Measurements from ENCODE around the gene PSKH1. TPM values are rescaled to one million over a fixed set of nuclear protein-coding genes. Genes with fewer than 3 reads are reported as not detected.

The PSKH1 gene
- 21.5 and 24.1 TPM in 2 replicates for total RNA-seq

DNA sequence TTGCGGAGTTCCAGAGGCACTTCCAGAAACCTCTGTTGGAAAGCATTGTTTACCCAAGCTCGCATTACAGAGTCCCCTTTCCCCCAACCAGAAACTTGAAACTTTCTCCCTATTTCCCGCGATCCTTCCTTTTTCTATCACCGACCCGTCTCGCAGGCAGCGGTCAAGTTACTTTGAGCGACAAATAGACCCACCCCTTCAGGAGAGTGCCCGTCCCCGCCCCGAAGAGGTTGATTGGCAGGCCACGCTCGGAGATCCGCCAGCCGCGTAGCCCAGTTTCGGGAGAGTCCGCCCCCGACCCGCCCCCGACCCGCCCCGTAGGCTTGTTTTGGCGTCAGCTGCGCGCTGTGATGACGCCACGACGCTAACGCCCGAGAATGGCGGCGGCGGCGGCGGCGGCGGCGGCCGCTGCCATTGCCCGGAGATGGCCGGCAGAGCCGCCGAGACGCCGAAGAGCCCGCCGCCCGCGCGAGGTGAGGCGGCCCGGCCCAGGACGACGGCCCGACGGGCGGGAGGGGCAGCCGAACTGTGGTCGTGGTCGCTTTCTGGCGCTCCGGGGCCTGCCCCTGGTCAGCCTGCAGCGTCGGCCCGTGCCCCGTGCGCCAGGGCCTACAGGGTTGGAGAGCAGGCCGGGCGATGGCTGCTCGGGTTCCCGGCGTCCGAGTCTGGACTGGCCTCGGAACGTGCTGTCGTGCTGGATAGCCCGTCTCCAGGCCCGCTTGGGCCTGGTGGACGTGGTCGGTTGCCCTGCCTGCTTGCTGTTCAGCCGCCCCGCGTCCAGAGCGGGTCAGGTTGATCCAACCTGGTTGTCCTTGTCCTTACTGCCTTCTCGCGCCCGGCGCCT, at the start of gene PSKH1:
PSKH1 (plus strand) TSS at position 356 of the 844 bp plus-strand sequence. CDS start 15,496 bp downstream, outside the sequence.

GRCh38 chr16:67846320-67847063, 46.6 kb upstream of the PSKH1 start, which contains the start of gene NUTF2:
Gene NUTF2, plus strand, starts transcription at chr16:67846933. Its CDS starts 18,198 bp downstream, at chr16:67865131.

DNA sequence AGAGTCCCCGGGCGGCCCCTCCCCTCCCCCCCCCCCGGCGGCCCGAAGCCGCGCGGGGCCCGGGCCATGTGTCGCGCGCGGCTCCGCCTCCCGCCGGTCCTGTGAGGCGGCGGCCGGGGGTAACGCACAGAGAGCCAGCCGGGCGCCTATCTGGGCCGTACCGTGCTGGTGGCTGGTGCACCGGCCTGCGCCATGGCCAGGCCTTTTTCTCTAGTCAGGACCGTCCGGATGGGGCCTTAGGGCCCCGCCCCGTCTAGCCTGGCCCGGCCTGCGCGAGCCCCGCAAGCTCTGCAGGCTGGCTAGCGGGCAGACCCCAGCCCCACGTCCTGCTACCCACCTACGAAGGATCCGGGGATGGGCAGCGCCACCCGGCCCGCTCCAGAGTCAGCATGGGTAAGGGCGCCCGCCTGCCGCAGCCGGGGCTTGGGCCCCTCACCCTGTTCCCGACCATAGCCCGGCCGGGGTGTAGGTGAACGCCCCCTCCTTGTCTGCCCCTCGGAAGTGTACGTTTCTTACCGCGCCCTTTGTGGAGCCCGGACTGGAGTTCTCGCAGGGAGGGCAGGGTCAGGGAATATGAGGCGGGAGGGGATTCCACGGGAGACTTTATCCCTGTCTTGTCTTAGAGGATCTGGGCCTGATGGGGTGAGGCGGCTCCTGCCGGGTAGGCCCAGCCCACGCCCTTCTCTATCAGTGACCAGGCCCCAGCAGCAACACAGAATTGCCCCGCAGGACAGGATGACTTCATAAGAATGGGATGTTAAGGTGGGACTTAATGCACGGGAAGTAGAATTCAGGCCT, 45.8 kb upstream of the PSKH1 start, which contains the start of gene CENPT:
CENPT (minus strand) TSS at position 630 of the 798 bp plus-strand sequence. CDS start 13,834 bp downstream, outside the sequence.

DNA sequence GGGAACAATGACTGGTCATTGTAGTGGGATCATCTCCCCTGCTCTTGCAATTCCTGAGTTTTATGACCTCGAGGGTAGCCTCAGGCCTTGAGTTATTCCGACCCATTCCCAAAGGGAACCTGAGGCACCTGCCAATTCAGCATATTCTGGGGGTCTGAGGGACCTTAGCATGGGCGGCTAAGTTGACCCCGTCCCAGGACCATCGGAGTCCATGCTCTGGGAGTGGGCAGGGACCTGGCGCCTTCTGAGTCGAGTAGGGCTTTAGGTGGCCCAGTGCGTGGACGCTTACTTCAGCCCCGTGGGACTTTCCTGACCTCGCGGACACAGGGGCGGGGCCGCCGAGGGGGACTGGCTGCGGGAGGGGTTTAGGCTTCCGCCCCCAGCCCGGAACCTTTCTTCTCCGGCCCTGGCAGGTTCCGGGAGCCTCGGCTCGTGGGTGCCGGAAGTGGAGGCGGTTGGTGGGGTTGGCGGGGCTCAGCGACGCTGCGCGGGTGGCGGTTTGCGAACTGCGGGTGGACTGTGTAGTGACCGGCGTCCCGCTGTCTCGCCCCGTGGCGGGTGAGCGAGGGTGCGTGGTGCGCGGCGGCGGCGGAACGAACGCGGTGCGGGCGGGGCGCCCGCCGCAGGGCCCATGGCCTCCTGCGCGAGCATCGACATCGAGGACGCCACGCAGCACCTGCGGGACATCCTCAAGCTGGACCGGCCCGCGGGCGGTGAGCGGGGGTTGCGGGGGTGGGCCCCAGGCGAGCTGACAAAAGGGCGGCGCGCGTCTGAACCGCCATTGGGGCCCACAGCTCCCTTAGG, 20.2 kb upstream of the PSKH1 start, which contains the start of gene EDC4:
EDC4 (plus strand) TSS at position 422 of the 804 bp plus-strand sequence; CDS start at position 632, 210 bp downstream.

DNA sequence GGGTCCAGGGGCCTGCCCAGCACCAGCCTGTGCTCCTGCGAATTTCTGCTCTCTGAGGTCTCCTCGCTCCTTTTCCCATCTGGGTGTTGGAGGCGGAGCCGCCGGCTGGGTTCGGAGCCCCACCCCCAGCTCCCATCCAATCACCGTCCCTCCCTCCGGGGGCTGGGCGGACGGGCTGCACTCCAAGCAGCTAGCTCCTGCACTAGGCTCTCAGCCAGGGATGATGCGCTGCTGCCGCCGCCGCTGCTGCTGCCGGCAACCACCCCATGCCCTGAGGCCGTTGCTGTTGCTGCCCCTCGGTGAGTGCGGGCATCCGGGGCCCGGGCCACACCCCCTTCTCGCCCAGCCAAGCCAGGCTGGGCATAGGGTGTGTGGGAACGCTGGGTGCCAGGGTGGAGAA, 8.4 kb upstream of the PSKH1 start, which contains the start of gene NRN1L:
NRN1L (plus strand) TSS at position 202 of the 400 bp plus-strand sequence; CDS start at position 221, 19 bp downstream.

DNA sequence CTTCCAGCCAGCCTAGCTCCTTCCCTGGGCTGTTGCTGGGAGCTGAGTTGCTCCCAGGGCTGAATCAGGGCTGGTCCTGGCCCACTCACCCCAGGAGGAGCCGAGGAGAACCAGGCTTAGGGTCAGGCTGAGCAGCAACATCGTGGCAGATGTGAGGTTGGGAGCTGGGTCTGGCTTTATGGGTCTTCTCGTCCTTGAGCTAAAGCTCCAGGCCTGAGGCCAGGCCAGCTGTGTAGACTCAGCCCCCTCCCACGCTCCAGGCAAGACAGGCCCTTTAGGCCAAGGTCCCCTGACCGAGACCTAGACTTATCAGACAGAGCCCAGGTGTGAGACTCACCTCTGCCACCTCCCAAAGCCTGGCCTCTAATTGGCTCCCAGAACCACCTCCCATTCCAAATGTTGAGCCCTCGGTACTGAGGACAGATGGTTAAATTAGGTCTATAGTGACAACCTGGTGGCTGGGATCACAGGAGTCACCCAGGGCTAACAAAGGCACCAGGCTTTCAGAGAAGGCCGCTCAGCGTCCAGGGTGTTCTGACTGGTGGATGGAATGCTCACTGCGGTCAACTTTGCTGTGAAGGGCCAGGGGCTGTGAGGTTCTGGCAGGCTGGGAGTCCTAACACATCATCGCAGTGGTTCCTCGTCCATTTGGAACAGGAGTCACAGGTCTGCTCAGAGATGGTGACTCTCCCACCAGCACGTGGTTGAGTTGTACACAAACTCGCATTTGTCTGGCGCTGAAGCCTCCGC, 38.8 kb downstream of the PSKH1 start, which contains the start of gene CTRL:
CTRL (minus strand) TSS at position 151 of the 750 bp plus-strand sequence; CDS start at position 141, 10 bp downstream.

GRCh38 chr16:67936124-67936879, 43.2 kb downstream of the PSKH1 start, which contains the start of gene PSMB10:
Gene PSMB10, minus strand, starts transcription at chr16:67936850. Its CDS starts 101 bp downstream, at chr16:67936749.

GRCh38 chr16:67943619-67944504, 50.8 kb downstream of the PSKH1 start, which contains the start of gene LCAT:
Gene LCAT, minus strand, starts transcription at chr16:67944120. Its CDS starts 19 bp downstream, at chr16:67944101.

GRCh38 chr16:67968400-67969253, 75.6 kb downstream of the PSKH1 start, which contains the start of gene SLC12A4:
Gene SLC12A4, minus strand, starts transcription at chr16:67968637. Its CDS starts 84 bp downstream, at chr16:67968553.

Other genes starting within 250 kb of the PSKH1 start
- gene CARMIL2, start 248.1 kb upstream of the PSKH1 start, total RNA-seq = 0.05 and 1.5 TPM in 2 replicates
- 12.9 and 15.7 TPM in 2 replicates for gene ACD, start 233.0 kb upstream of the PSKH1 start, total RNA-seq
- gene PARD6A, start 232.3 kb upstream of the PSKH1 start, total RNA-seq = 0.39 and 0.44 TPM in 2 replicates
- 10.4 and 11.9 TPM in 2 replicates for gene ENKD1, start 226.5 kb upstream of the PSKH1 start, total RNA-seq
- gene C16orf86, start 226.4 kb upstream of the PSKH1 start, total RNA-seq = 2.4 and 12.9 TPM in 2 replicates
- gene GFOD2, start 173.9 kb upstream of the PSKH1 start, total RNA-seq = 8.5 and 11.8 TPM in 2 replicates
- 5.7 and 5.8 TPM in 2 replicates for gene RANBP10, start 86.7 kb upstream of the PSKH1 start, total RNA-seq
- 0.15 and 0.62 TPM in 2 replicates for gene TSNAXIP1, start 86.4 kb upstream of the PSKH1 start, total RNA-seq
- gene THAP11, start 50.9 kb upstream of the PSKH1 start, total RNA-seq = 36.1 and 45.9 TPM in 2 replicates
- 65.6 and 89.6 TPM in 2 replicates for gene NUTF2, start 46.3 kb upstream of the PSKH1 start, total RNA-seq
- gene CENPT, start 45.6 kb upstream of the PSKH1 start, total RNA-seq = 22.8 and 25.8 TPM in 2 replicates
- 18.2 and 35.9 TPM in 2 replicates for gene EDC4, start 20.2 kb upstream of the PSKH1 start, total RNA-seq
- gene NRN1L, start 8.4 kb upstream of the PSKH1 start, total RNA-seq = not detected in 2 replicates
- 0.62 TPM in 1 of 2 replicates, not detected in the other for gene CTRL, start 38.6 kb downstream of the PSKH1 start, total RNA-seq
- gene PSMB10, start 43.6 kb downstream of the PSKH1 start, total RNA-seq = 42.9 and 45.7 TPM in 2 replicates
- 8.5 and 8.9 TPM in 2 replicates for gene LCAT, start 50.9 kb downstream of the PSKH1 start, total RNA-seq
- gene SLC12A4, start 75.4 kb downstream of the PSKH1 start, total RNA-seq = 32.1 and 42.1 TPM in 2 replicates
- not detected in 2 replicates for gene DPEP3, start 87.2 kb downstream of the PSKH1 start, total RNA-seq
- gene DPEP2, start 106.2 kb downstream of the PSKH1 start, total RNA-seq = not detected in 2 replicates
- not detected in 2 replicates for gene DPEP2NB, start 122.7 kb downstream of the PSKH1 start, total RNA-seq
- 5.5 and 5.8 TPM in 2 replicates for gene DDX28, start 130.0 kb downstream of the PSKH1 start, total RNA-seq
- gene DUS2, start 130.0 kb downstream of the PSKH1 start, total RNA-seq = 4.6 and 4.9 TPM in 2 replicates
- 15.7 and 18.8 TPM in 2 replicates for gene NFATC3, start 192.1 kb downstream of the PSKH1 start, total RNA-seq

Data from cardiac ventricle fibroblast (primary cell).